IMR-90 (cell line): ENCODE results near the gene GLCCI1.

Source experiments
- CHD1 ChIP-seq: IDR thresholded peaks from 2 replicates; pipeline ENCODE4 v1.6.1; 2012; ENCODE audit warnings: low read depth, low read length, improper control_type of control experiment
- CTCF ChIP-seq: conservative IDR thresholded peaks from 2 replicates; pipeline ENCODE4 v1.5.1; 2012; ENCODE audit warnings: mild to moderate bottlenecking, low read depth, low read length, improper control_type of control experiment
- MAZ ChIP-seq: IDR thresholded peaks from 2 replicates; pipeline ENCODE4 v1.6.1; 2012; ENCODE audit warnings: low read depth, mild to moderate bottlenecking, low read length, improper control_type of control experiment, moderate library complexity, borderline replicate concordance
- POLR2A ChIP-seq: IDR thresholded peaks from 2 replicates; pipeline ENCODE4 v1.6.1; 2012; ENCODE audit warnings: mild to moderate bottlenecking, low read depth, low read length
- RCOR1 ChIP-seq: IDR thresholded peaks from 2 replicates; pipeline ENCODE4 v1.6.1; 2012; ENCODE audit warnings: mild to moderate bottlenecking, low read length, improper control_type of control experiment; ENCODE audit not compliant: insufficient replicate concordance
- RFX5 ChIP-seq: IDR thresholded peaks from 2 replicates; pipeline ENCODE4 v1.8.0; 2012; ENCODE audit warnings: low read depth, mild to moderate bottlenecking, low read length, moderate library complexity
- SMC3 ChIP-seq: fragments of 150-350 bp; IDR thresholded peaks from 2 replicates; pipeline ENCODE4 v1.6.1; 2016; ENCODE audit warnings: low read depth, mild to moderate bottlenecking, antibody characterized with exemption, low read length, moderate library complexity
- TF ChIP-seq, protein P1 (sequence below): fragments of 150-350 bp; IDR thresholded peaks from 2 replicates; pipeline ENCODE4 v1.6.1; 2017; ENCODE audit warnings: mild to moderate bottlenecking, antibody characterized with exemption, low read length, low read depth

- TF ChIP-seq CTCF (no peak), POLR2A (no peak), RFX5 (no peak), SMC3 (no peak), RCOR1 (no peak), MAZ (no peak), CHD1 (no peak)
- TF ChIP-seq, protein P1, sequence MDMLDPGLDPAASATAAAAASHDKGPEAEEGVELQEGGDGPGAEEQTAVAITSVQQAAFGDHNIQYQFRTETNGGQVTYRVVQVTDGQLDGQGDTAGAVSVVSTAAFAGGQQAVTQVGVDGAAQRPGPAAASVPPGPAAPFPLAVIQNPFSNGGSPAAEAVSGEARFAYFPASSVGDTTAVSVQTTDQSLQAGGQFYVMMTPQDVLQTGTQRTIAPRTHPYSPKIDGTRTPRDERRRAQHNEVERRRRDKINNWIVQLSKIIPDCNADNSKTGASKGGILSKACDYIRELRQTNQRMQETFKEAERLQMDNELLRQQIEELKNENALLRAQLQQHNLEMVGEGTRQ = no peak
These were observed 20.1 kb downstream of the GLCCI1 start for GRCh38 chr7:7988706-7989105.
